GM23338 (cell line): ENCODE measurements around the gene NUDT16L1. TPM values are rescaled to one million over a fixed set of nuclear protein-coding genes. Genes with fewer than 3 reads are reported as not detected.

Source experiments
- ATAC-seq: fragments of 200-7000 bp; cut with Tn5 transposase; 3 replicates; pipeline ENCODE4 v1.9.1; 2020
- DNase-seq: peaks from one replicate; pipeline ENCODE4 v3.0.0-alpha.2; 2015; ENCODE audit warnings: low spot score
- H2AFZ ChIP-seq: fragments of 200-600 bp; sonication (generic); 2 replicates; pipeline ENCODE4 v1.8.0; 2016; ENCODE audit warnings: antibody characterized with exemption, mild to moderate bottlenecking, moderate library complexity
- H3F3A ChIP-seq: fragments of 200-600 bp; sonication (generic); replicated peaks from 2 replicates; pipeline ENCODE4 v1.8.0; 2017; ENCODE audit warnings: antibody characterized with exemption, mixed run types, low read depth
- H3K27ac ChIP-seq: fragments of 200-600 bp; sonication (generic); 2 replicates; pipeline ENCODE4 v1.6.1; 2016; ENCODE audit warnings: low read depth
- H3K27me3 ChIP-seq: fragments of 200-600 bp; sonication (generic); 2 replicates; pipeline ENCODE4 v1.8.0; 2016; ENCODE audit warnings: mild to moderate bottlenecking, mixed run types, moderate library complexity; ENCODE audit not compliant: insufficient read depth
- H3K36me3 ChIP-seq: fragments of 200-600 bp; sonication (generic); 2 replicates; pipeline ENCODE4 v1.8.0; 2016; ENCODE audit warnings: mild to moderate bottlenecking; ENCODE audit not compliant: insufficient read depth
- H3K4me1 ChIP-seq: fragments of 200-600 bp; sonication (generic); 2 replicates; pipeline ENCODE4 v1.8.0; 2016; ENCODE audit warnings: mild to moderate bottlenecking, moderate library complexity; ENCODE audit not compliant: insufficient read depth
- H3K4me2 ChIP-seq: fragments of 200-600 bp; sonication (generic); 2 replicates; pipeline ENCODE4 v1.7.1; 2017; ENCODE audit warnings: mixed run types
- H3K4me3 ChIP-seq: fragments of 200-600 bp; sonication (generic); 2 replicates; pipeline ENCODE4 v1.6.1; 2016; ENCODE audit warnings: mixed run types
- H3K79me2 ChIP-seq: fragments of 200-600 bp; sonication (generic); replicated peaks from 2 replicates; pipeline ENCODE4 v1.8.0; 2017; ENCODE audit warnings: mild to moderate bottlenecking; ENCODE audit not compliant: insufficient read depth
- H3K9me2 ChIP-seq: fragments of 200-600 bp; sonication (generic); 2 replicates; pipeline ENCODE4 v1.8.0; 2017; ENCODE audit not compliant: insufficient read depth
- H4K20me1 ChIP-seq: fragments of 200-600 bp; sonication (generic); replicated peaks from 2 replicates; pipeline ENCODE4 v1.8.0; 2017; ENCODE audit warnings: mild to moderate bottlenecking; ENCODE audit not compliant: insufficient read depth
- H3K27ac Mint-ChIP-seq: 2 replicates; pipeline ENCODE4 v1.8.0; 2020; ENCODE audit warnings: inconsistent platforms, mild to moderate bottlenecking, moderate library complexity, mixed read lengths
- H3K27me3 Mint-ChIP-seq: 3 replicates; pipeline ENCODE4 v1.8.0; 2022; ENCODE audit warnings: low read depth, mild to moderate bottlenecking, moderate library complexity, mixed read lengths, inconsistent platforms; ENCODE audit not compliant: insufficient read depth, poor library complexity
- H3K36me3 Mint-ChIP-seq: 3 replicates; pipeline ENCODE4 v1.8.0; 2021; ENCODE audit warnings: low read depth, mild to moderate bottlenecking, inconsistent platforms, moderate library complexity, mixed read lengths
- H3K4me1 Mint-ChIP-seq: 3 replicates; pipeline ENCODE4 v1.8.0; 2020; ENCODE audit warnings: mild to moderate bottlenecking, inconsistent platforms, mixed read lengths
- H3K4me3 Mint-ChIP-seq: 3 replicates; pipeline ENCODE4 v1.8.0; 2021; ENCODE audit warnings: moderate library complexity, mild to moderate bottlenecking, inconsistent platforms, mixed read lengths
- H3K9me3 Mint-ChIP-seq: 3 replicates; pipeline ENCODE4 v1.8.0; 2020; ENCODE audit warnings: moderate library complexity, mild to moderate bottlenecking, inconsistent platforms, mixed read lengths
- CREB1 ChIP-seq: fragments of 250-450 bp; sonication (Bioruptor Pico); IDR thresholded peaks from 2 replicates; pipeline ENCODE4 v1.5.0; 2020; ENCODE audit warnings: low read depth, mild to moderate bottlenecking, moderate library complexity
- CTCF ChIP-seq, 2 experiments: fragments of 200-600 bp in 1 of 2; sonication (generic) in 1 of 2; conservative IDR thresholded peaks; 2 replicates each; pipeline versions ENCODE4 v1.5.1 to v1.6.1; 2016 to 2017; ENCODE audit warnings: antibody characterized with exemption in 2 of 2, low read depth in 2 of 2, mild to moderate bottlenecking in 2 of 2, moderate library complexity in 1 of 2
- ETS1 ChIP-seq: IDR thresholded peaks from 2 replicates; pipeline ENCODE4 v1.6.1; 2016; ENCODE audit warnings: antibody characterized with exemption
- EZH2 ChIP-seq: fragments of 200-600 bp; sonication (generic); IDR thresholded peaks from one replicate; pipeline ENCODE4 v1.8.0; 2017; ENCODE audit warnings: antibody characterized with exemption, mild to moderate bottlenecking, low read depth; ENCODE audit not compliant: unreplicated experiment
- EZH2phosphoT487 ChIP-seq: fragments of 200-600 bp; sonication (generic); IDR thresholded peaks from one replicate; pipeline ENCODE4 v1.8.1; 2018; ENCODE audit warnings: antibody characterized with exemption; ENCODE audit not compliant: unreplicated experiment
- JUNB ChIP-seq: IDR thresholded peaks from one replicate; pipeline ENCODE4 v1.6.1; 2016; ENCODE audit warnings: antibody characterized with exemption; ENCODE audit not compliant: unreplicated experiment
- NANOG ChIP-seq: IDR thresholded peaks from 2 replicates; pipeline ENCODE4 v1.6.1; 2016; ENCODE audit warnings: antibody characterized with exemption, borderline replicate concordance
- POLR2AphosphoS5 ChIP-seq: IDR thresholded peaks from 2 replicates; pipeline ENCODE4 v1.6.1; 2016; ENCODE audit warnings: antibody characterized with exemption, low read depth
- REST ChIP-seq: IDR thresholded peaks from one replicate; pipeline ENCODE4 v1.6.1; 2018; ENCODE audit warnings: antibody characterized with exemption; ENCODE audit not compliant: unreplicated experiment
- STAT1 ChIP-seq: IDR thresholded peaks from one replicate; pipeline ENCODE4 v1.6.1; 2016; ENCODE audit warnings: antibody characterized with exemption; ENCODE audit not compliant: unreplicated experiment
- ZNF114 ChIP-seq: fragments of 250-450 bp; sonication (Bioruptor Pico); IDR thresholded peaks from 2 replicates; pipeline ENCODE4 v1.5.0; 2020; ENCODE audit warnings: mild to moderate bottlenecking, moderate library complexity
- ZNF331 ChIP-seq: fragments of 250-450 bp; sonication (Bioruptor Pico); IDR thresholded peaks from 2 replicates; pipeline ENCODE4 v1.5.0; 2020; ENCODE audit warnings: low read depth, mild to moderate bottlenecking, moderate library complexity
- ZNF462 ChIP-seq: fragments of 250-450 bp; sonication (Bioruptor Pico); IDR thresholded peaks from 2 replicates; pipeline ENCODE4 v1.5.0; 2020; ENCODE audit warnings: mild to moderate bottlenecking, moderate library complexity
- polyA plus RNA-seq: library from polyadenylated mRNA; unstranded; fragments of >200 nt; fragmentation: Nextera tagmentation; extraction: Ambion mirVana; gene quantifications from 2 replicates; pipeline ENCODE4 v1.2.1, GENCODE V29; 2016
- total RNA-seq: library from RNA; depleted of rRNA; stranded (reverse); fragments of >200 nt; shearing (Covaris generic); gene quantifications from 2 replicates; pipeline ENCODE4 v1.2.3, GENCODE V29; 2014

The NUDT16L1 gene
- total and polyA plus RNA-seq, 2 experiments from 2014 or later, result 37.1 to 80.4 TPM

GRCh38 chr16:4702466-4702808 lies 9.1 kb downstream of the NUDT16L1 start:
- H3K9me3 Mint-ChIP-seq, result no peaks in the 10 kb centered on the region; the same call in 2 of the 3 replicates
- H3K27ac Mint-ChIP-seq, result no peak overlapping the region
- no peak for ATAC-seq
- H3K79me2 ChIP-seq, result no peaks in the 10 kb centered on the region
- H3K4me3 ChIP-seq, result no peak overlapping the region
- H3F3A ChIP-seq, result peaks cover 5% of the 10 kb centered on the region
- peaks cover 49% of the 10 kb centered on the region for H3K36me3 Mint-ChIP-seq
- peaks cover 7% of the 10 kb centered on the region; the same call in 1 of the 2 replicates for H4K20me1 ChIP-seq
- no peaks in the 10 kb centered on the region for H3K9me2 ChIP-seq
- H3K4me1 ChIP-seq, result no peaks in the 10 kb centered on the region
- H3K27ac ChIP-seq, result no peak overlapping the region
- no peaks in the 10 kb centered on the region for H3K27me3 ChIP-seq
- H2AFZ ChIP-seq, result no peak overlapping the region
- no peaks in the 10 kb centered on the region for H3K4me1 Mint-ChIP-seq
- H3K36me3 ChIP-seq, result peaks cover 15% of the 10 kb centered on the region
- H3K4me3 Mint-ChIP-seq, result no peak overlapping the region
- DNase-seq, result no peak
- no peak overlapping the region for H3K4me2 ChIP-seq
- H3K27me3 Mint-ChIP-seq, result peaks cover 6% of the 10 kb centered on the region
- TF ChIP-seq ZNF462 (CRISPR knock-in tag) (no peak), STAT1 (no peak), EZH2 (no peak), NANOG (no peak), ETS1 (no peak), CREB1 (CRISPR knock-in tag) (no peak), CTCF (conservative IDR thresholded peaks at IDR 0.05; ENCODE audit: low read depth in 2 of 2) (no peak), EZH2phosphoT487 (no peak), REST (no peak), ZNF114 (CRISPR knock-in tag) (no peak), ZNF331 (CRISPR knock-in tag) (no peak), JUNB (no peak), POLR2AphosphoS5 (no peak)
